NCI-H748 treated with DMSO at 0.1 percent for 48 hours (cell line): Measurements from ENCODE around the gene DLST.

Experiments used
- DNase-seq: peaks from one replicate; lab custom pipeline; 2025; lab: John Stamatoyannopoulos, UW

DLST gene

DNA sequence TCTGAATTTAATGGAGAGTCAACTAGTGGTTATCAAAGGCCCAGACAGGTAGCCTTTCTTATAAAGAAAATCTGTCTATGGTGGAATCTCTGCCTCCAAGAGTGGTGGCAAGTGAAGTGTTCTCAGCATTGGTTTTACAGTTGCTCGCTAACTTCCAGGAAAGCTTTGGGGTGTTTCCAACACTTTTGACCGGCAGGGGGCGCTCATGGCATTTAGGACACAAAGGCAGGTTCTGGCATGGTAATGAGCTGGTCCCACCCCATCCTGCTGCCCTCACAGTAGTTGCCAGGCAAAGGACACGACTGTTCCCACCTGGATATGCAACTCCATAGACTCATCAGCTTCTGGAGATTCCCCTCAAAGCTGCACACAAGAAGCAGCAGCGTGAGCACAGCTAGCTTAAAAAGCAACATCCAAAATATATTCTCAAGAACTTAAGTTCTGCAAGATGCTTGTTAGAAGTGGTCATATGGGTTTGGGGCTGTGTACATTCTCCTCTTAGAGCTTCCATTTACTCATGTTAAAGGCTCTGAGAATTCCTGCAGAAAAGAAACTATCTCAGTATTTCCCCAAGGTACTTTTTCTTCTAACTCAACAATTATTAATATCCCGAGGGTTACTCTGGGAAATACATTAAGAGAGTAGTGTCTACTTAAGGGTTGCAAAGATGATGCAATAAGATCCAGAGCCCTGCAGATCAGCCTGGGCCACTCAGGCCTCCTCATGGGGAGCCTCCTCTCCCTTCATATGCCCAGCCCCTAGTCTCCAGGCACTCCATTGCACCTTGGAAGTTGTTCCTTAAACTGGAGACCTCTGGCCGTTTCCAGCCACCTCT, 20.6 kb upstream of the DLST start:
- DNase-seq, result peak; percentile 71

DNA sequence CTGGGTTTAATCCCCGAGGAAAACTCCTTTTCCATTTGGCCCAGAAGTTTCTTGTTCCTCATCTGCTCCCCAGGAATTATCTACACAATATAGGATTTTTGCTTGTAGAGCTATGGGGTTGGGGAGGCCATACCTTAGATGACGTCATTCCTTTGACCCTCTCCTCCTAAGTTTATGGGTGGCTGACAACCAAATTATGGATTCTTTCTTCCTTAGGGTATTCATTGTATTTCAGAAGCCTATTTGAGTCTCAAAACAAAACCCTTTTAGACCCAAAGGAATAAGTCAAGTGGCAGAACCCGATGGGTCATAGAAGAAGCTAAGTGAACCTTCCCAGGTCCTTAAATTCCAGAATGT, 20.0 kb upstream of the DLST start:
- no peak for DNase-seq

DNA sequence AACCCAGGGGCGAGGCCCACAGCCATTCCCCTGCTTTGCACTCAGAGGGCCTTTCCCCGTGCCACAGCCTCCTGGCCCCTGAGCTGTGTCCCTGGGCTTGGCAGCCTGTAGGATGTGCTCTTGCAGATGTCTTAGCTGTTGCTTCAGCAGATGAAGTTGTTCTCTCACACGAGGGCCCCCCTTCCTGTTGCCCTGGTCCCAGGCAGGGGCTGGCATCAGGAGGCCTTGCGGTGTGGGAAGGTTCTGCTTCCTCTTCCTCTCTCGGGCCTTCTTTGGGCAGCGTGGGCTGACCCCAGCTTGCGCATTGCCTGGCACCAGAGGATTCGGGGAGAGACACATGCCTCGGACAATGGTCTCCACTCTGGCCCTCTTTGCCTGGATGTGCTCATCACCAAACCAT, 18.4 kb upstream of the DLST start:
- DNase-seq, result no peak

GRCh38 chr14:74864198-74864597, 17.5 kb upstream of the DLST start:
- no peak for DNase-seq

DNA sequence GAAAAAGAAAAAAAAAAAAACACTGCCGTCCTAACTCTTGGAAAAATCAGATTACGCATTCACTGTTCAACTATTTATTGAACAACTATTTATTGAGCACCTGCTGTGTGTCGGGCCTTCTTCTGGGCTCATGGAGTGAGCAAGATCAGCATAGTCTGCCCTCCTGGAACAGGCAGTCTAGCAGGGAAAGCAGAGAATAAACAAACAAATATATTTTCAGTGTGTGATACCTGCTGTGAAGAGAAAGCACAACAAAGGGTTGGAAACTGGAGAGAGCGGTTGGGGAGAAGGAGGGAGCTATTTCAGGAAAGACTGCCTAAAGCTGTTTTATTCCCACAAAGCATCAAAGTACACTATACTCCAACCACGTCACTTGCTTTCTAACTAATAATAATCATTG, 16.6 kb upstream of the DLST start:
- DNase-seq, result no peak

DNA sequence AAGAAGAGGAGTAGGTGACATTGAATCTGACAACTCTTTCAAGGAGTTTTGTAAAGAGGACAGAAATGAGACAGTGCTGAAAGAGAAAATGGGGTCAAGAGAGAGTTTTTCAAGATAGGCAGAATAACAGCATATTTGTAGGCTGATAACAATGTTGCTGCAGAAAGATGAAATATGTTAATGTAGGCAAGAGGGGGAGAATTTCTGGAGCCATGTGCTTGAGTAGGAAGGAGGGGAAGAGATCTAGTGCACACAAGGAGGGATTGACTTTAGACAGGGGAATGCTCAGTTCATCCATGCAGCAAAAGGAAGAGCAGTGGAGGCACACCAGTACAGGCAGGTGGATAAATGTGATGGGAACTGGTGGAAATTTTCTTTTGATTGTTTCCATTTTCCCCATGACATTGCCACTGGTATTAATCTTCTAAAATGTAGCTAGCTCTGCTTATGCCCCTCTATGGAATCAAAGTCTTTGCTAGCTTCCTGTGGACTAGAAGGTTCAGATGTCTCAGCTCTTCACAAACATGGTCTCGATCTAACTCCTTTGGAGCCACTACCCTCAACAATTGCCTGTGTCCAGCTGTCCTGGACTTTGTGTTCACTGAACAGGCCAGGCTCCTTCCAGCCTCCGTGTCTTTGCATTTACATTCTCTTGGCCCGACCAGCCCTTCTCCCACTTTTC, 14.9 kb upstream of the DLST start:
- no peak for DNase-seq

DNA sequence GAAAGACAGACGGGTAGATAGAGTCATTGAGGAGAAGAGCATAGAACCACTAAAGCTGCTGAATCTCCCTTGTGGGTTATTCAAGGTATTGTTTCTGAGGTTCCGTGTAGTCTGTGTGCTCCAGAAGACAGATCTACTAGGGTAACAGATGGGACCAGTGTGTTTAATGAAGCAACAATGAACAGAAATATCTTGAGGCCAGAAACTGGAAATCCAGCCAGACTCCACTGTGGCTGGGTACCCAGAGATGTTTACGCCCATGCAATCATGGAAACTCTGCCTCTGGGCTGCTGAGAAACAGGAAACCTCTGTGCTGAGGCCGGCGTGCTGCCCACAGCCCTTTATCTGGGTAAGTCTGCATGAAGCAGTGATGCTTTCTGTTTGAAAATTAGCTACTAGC, 14.0 kb upstream of the DLST start:
- no peak for DNase-seq

DNA sequence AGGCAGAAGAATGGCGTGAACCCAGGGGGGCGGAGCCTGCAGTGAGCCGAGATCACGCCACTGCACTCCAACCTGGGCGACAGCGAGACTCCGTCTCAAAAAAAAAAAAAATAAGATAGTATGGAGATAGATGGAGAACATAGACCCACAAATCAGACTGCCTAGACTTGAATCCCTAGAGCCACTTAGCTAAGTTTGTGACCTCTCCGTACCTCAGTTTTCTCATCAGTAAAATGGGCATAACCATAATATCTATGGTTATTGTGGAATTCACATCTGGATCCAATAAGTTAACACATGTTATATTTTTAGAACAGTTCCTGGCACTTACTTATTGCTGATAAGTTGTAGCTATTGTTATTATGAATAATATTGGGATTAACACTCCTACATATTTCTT, 13.0 kb upstream of the DLST start:
- DNase-seq, result no peak

GRCh38 chr14:74871819-74872218, 9.9 kb upstream of the DLST start:
- no peak for DNase-seq

GRCh38 chr14:74875204-74875603, 6.5 kb upstream of the DLST start:
- DNase-seq, result no peak

DNA sequence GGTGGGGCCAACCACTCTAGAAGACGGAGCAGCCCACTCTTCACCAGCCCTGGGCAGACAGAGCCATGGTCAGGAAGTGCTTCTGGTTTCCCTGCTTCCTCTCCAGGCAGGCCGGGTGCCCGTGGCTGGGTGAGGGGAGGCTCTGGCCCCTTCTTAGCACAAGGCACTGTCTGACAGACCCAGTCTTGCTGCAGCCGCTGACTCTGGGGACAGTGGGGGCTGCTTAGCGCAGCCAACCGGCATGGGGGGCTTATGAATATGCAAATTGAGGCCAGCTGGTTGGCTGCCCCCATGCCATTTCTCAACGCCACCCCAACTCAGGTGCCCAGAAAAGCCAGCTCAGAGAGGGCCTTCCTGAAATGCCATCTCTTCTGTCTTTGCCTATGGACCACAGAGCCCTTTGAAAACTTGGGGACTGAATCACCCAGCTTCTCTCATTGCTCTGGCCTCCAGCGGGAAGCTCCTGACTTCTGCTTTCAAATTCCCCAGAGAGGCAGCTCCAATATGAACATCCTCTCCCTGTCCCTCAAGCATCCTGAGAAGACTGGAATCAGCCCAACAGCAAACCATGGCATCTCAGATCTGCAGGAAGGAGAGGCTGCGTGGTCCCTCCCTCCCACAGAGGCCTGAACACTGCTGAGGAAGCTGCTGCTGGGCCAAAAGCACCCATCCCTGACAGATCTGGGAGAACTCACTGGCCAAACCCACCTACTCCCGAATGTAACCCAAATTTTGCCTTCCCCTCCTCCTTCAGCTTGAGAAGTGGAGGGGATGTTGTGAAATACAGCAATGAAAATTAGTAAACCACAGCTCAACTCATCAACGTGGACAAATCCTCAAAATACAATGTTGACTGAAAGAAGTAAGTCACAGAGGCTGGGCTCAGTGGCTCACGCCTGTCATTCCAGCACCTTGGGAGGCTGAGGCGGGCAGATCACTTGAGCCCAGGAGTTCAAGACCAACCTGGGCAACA, 5.5 kb upstream of the DLST start, which contains the start of gene PROX2:
Gene PROX2 (minus strand): TSS at position 205 of the 973 bp plus-strand sequence. CDS start 12,311 bp downstream, outside the sequence.
- DNase-seq, result no peak

- DNase-seq, result no peak
Observed at GRCh38 chr14:74879427-74880182, 2.1 kb upstream of the DLST start.

GRCh38 chr14:74882103-74882920, 596 bp downstream of the DLST start:
- DNase-seq, result no peak

DNA sequence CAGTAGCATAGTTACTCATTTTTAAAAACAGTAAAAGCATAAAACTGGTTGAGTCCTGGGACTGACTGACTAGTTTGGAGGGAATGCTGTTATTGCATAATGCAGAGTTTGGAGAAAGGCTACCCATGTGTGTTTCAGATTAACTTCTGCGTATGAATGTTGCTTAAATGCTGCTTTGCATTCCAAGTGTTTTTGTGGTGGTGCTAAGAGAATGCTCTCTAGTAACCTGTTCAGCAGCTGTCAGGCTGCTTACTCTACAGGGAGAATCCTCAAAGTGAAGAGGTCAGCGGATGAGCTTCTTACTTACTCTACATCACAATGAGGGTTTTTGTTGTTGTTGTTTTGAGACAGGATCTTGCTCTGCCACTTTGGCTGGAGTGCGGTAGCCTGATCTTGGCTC, 4.3 kb downstream of the DLST start:
- no peak for DNase-seq

- no peak for DNase-seq
Observed at GRCh38 chr14:74888164-74889158, 6.7 kb downstream of the DLST start.

DNA sequence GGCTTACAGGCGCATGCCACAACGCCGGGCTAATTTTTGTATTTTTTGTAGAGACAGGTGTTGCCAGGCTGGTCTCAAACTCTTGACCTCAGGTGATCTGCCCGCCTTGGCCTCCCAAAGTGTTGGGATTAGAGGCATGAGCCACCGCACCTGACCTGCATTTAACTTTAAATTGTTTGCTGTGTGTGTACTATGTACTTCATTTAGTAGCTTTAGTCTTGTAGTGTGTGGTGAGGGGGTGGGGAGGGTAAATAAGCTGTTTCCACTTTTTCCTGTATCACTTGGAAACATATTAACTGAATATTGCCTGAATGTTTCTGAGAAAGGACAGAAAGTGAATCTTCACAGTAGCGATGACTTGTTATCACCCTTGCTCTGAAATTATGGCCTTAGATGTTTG, 8.5 kb downstream of the DLST start:
- no peak for DNase-seq

GRCh38 chr14:74891870-74892269, 10.2 kb downstream of the DLST start:
- no peak for DNase-seq

DNA sequence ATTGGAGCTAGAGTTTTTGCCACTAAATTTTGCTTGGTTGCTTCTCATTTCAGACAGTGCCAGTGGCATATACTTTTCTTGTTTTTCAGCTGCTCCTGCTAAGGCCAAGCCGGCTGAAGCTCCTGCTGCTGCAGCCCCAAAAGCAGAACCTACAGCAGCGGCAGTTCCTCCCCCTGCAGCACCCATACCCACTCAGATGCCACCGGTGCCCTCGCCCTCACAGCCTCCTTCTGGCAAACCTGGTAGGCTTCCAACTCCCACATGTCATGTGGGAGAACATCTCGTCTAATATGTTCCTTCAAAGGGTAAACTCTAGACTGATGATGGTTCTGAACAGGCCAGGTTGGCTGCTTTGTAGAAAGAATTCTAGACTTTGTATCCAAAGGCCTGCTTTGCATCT, 11.0 kb downstream of the DLST start:
- DNase-seq, result no peak

GRCh38 chr14:74893614-74894091, 11.9 kb downstream of the DLST start:
- DNase-seq, result no peak
